GM10248 (cell line): Measurements from ENCODE around the gene FOXL2NB.

Experiments
- CTCF ChIA-PET: fragments of 300-600 bp; sonication (Branson Sonifier 250); formaldehyde crosslinking; extraction: SDS; loops from one replicate; lab custom pipeline; 2021; ENCODE audit warnings: antibody characterized with exemption; lab: Yijun Ruan, JAX
- POLR2A ChIA-PET: fragments of 350-650 bp; sonication (Branson Sonifier 250); formaldehyde crosslinking; extraction: SDS; loops from one replicate; lab custom pipeline; 2020; ENCODE audit warnings: antibody characterized with exemption; lab: Yijun Ruan, JAX
- DNase-seq: peaks from one replicate; pipeline ENCODE4 v3.0.0; 2012; ENCODE audit errors: extremely low spot score
- CTCF ChIP-seq: IDR thresholded peaks from 2 replicates; pipeline ENCODE4 v1.5.1; 2012; ENCODE audit warnings: mild to moderate bottlenecking, low read depth; ENCODE audit errors: extremely low read depth, missing control alignments, control extremely low read depth

FOXL2NB gene

GRCh38 chr3:138939561-138940241 is 7.3 kb upstream of the FOXL2NB start:
- TF ChIP-seq CTCF = no peak
- ChIA-PET CTCF (interaction anchor here (1.0 to 3.8 kb wide), 3 partner anchors 8 to 15 kb away, joined by 4 to 21 read pairs (median 5); no protein-coding TSS in a partner anchor), POLR2A (no interaction called here)
- peak; percentile 17 for DNase-seq

- CTCF ChIA-PET = interaction anchor here (1.0 to 3.8 kb wide), 4 partner anchors 9 to 43 kb away, joined by 4 to 21 read pairs (median 4); no protein-coding TSS in a partner anchor
- no peak for DNase-seq
- POLR2A ChIA-PET = no interaction called here
- TF ChIP-seq CTCF = no peak
Measured at GRCh38 chr3:138940446-138940845, 6.6 kb upstream of the FOXL2NB start.

- DNase-seq = peak; percentile 25
- peak; percentile 41 for TF ChIP-seq CTCF
- ChIA-PET CTCF (interaction anchor here (1.0 to 3.8 kb wide), 5 partner anchors 8 to 387 kb away, joined by 3 to 21 read pairs (median 4); no protein-coding TSS in a partner anchor), POLR2A (no interaction called here)
Measured at GRCh38 chr3:138941259-138941885, 5.6 kb upstream of the FOXL2NB start.

- CTCF ChIA-PET = interaction anchor here (1.9 to 2.0 kb wide), 2 partner anchors 9 to 386 kb away, joined by 4 to 6 read pairs; no protein-coding TSS in a partner anchor
Measured at GRCh38 chr3:138942271-138942670, 4.7 kb upstream of the FOXL2NB start.

GRCh38 chr3:138942861-138943623 is 4.0 kb upstream of the FOXL2NB start:
- ChIA-PET POLR2A (no interaction called here), CTCF (interaction anchor here (2.0 kb wide), 1 partner anchor 385 kb away, joined by 6 read pairs; no protein-coding TSS in a partner anchor)
- TF ChIP-seq CTCF = no peak
- DNase-seq = no peak

More at GRCh38 chr3:138942271-138942670, 4.7 kb upstream of the FOXL2NB start:
- POLR2A ChIA-PET = no interaction called here
- no peak for TF ChIP-seq CTCF
- no peak for DNase-seq
